ENCODE measurements around the gene DRGX. TPM values are rescaled to one million over a fixed set of nuclear protein-coding genes. Genes with fewer than 3 reads are reported as not detected.

DRGX gene
- total and polyA plus RNA-seq, 7 donors, result 0.04 TPM; not detected in 6

DNA sequence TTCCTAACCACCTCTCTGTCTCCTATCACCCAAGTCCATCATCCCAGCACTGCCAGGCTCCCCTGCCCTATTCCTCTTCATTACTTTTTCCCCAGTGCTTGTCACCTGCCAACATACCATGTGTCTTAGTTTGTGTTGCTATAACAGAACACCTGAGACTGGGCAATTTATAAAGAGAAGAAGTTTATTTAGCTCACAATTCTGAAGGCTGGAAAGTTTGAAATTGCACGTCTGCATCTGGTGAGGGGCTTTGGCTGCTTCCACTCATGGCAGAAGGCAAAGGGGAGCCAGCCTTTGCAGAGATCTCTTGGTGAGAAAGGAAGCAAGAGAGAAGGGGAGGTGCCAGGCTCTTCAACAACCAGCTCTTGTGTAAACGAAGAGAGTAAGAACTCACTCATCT, 47.3 kb downstream of the DRGX start:
- Histone ChIP-seq H3K9me3 (no peaks in the 10 kb centered on the region), H3K27ac (no peak overlapping the region), H3K4me1 (no peaks in the 10 kb centered on the region), H3K36me3 (ENCODE audit: insufficient read depth in 1 of 2, low read depth in 1 of 2) (no peaks in the 10 kb centered on the region), H3K27me3 (ENCODE audit: insufficient read depth in 3 of 3, low read length in 2 of 3) (peaks cover 0 to 4% (median 0%) of the 10 kb centered on the region in 3 donors), H3K4me3 (no peak overlapping the region)
- TF ChIP-seq, protein P1, sequence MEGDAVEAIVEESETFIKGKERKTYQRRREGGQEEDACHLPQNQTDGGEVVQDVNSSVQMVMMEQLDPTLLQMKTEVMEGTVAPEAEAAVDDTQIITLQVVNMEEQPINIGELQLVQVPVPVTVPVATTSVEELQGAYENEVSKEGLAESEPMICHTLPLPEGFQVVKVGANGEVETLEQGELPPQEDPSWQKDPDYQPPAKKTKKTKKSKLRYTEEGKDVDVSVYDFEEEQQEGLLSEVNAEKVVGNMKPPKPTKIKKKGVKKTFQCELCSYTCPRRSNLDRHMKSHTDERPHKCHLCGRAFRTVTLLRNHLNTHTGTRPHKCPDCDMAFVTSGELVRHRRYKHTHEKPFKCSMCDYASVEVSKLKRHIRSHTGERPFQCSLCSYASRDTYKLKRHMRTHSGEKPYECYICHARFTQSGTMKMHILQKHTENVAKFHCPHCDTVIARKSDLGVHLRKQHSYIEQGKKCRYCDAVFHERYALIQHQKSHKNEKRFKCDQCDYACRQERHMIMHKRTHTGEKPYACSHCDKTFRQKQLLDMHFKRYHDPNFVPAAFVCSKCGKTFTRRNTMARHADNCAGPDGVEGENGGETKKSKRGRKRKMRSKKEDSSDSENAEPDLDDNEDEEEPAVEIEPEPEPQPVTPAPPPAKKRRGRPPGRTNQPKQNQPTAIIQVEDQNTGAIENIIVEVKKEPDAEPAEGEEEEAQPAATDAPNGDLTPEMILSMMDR (IDR thresholded peaks at IDR 0.05), result no peak
- ATAC-seq (no peak), DNase-seq (no peak)
- intact Hi-C loops (cut with DNase I), result no loop called here
- 68 to 78% (median 70%) methylated on average over 2 of the region's 2 CpGs for WGBS, 3 donors

DNA sequence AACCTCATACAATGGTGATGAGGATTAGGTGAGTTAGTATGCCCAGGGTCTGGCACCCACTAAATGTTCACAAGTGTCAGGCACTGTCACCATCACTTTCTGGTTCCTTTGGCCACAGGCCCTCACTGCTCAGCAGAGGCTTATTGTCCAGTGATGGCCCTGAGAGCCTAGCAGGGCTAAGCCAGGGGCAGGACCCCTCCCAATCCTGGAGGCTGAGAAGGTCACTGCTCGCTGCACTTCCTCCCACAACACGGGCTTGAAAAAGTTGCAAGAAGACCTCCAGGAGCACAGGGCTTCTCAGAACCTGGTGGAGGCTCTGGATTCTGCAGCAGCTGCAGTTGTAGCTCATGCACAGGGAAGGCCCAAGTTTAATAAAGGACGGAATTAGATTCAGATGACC, 48.1 kb downstream of the DRGX start:
- DNase-seq (no peak), ATAC-seq (no peak)
- no peak overlapping the region for H3K4me3 ChIP-seq
- TF ChIP-seq, protein P1 (IDR thresholded peaks at IDR 0.05), result no peak
- H3K9me3 ChIP-seq, result no peaks in the 10 kb centered on the region
- H3K4me1 ChIP-seq, result no peaks in the 10 kb centered on the region
- 60 to 78% (median 74%) methylated on average over 3 of the region's 3 CpGs for WGBS, 3 donors
- peaks cover 0 to 1% (median 0%) of the 10 kb centered on the region in 3 donors for H3K27me3 ChIP-seq (ENCODE audit: insufficient read depth in 3 of 3, low read length in 2 of 3)
- no peaks in the 10 kb centered on the region for H3K36me3 ChIP-seq (ENCODE audit: insufficient read depth in 1 of 2, low read depth in 1 of 2)
- intact Hi-C loops (cut with DNase I), result no loop called here
- H3K27ac ChIP-seq, result no peak overlapping the region

DNA sequence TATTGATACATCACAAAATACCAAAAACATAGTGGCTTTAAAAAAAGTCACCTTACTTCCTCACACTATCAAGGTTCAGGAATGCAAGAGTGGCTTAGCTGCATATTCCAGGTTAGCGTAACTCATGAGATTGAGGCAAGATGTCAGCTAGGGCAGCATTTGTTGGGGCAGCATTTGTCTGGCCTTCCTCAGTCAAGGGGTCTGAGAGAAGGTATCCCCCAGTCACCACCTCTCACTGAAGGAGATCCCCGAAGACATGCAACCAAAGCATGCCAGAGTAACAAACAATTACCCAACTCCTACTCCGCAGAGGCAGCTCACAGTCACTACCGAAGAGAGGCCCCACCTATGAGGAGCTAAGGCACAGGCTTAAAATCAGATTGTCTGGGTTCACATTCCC, 48.5 kb downstream of the DRGX start:
- 91 to 93% (median 93%) methylated on average over 4 of the region's 4 CpGs for WGBS, 3 donors
- intact Hi-C loops (cut with DNase I), result no loop called here
- peaks cover 0 to 1% (median 0%) of the 10 kb centered on the region in 3 donors for H3K27me3 ChIP-seq (ENCODE audit: insufficient read depth in 3 of 3, low read length in 2 of 3)

DNA sequence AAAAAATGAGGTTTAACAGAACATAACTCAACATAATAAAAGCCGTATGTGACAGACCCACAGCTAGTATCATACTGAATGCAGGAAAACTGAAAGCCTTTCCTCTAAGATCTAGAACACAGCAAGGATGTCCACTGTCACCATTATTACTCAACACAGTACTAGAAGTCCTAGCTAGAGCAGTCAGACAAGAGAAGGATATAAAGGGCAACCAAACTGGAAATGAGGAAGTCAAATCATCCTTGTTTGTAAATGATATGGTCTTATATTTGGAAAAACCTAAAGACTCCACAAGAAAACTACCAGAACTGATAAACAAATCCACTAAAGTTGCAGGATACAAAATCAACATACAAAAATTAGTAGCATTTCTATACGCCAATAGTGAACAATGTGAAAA, 51.0 kb downstream of the DRGX start:
- 67 to 97% (median 73%) methylated on average over 2 of the region's 2 CpGs for WGBS, 3 donors
- no peaks in the 10 kb centered on the region for H3K36me3 ChIP-seq (ENCODE audit: insufficient read depth in 1 of 2, low read depth in 1 of 2)
- H3K9me3 ChIP-seq, result no peaks in the 10 kb centered on the region
- TF ChIP-seq, protein P1 (IDR thresholded peaks at IDR 0.05), result no peak
- H3K4me3 ChIP-seq, result no peak overlapping the region
- intact Hi-C loops (cut with DNase I), result no loop called here
- H3K27me3 ChIP-seq (ENCODE audit: insufficient read depth in 3 of 3, low read length in 2 of 3), result no peaks in the 10 kb centered on the region
- ATAC-seq, result no peak
- no peaks in the 10 kb centered on the region for H3K4me1 ChIP-seq
- no peak overlapping the region for H3K27ac ChIP-seq
- no peak for DNase-seq

More for the DNA sequence above, 48.5 kb downstream of the DRGX start:
- ATAC-seq, result no peak
- Histone ChIP-seq H3K4me3 (no peak overlapping the region), H3K27ac (no peak overlapping the region), H3K4me1 (no peaks in the 10 kb centered on the region), H3K9me3 (no peaks in the 10 kb centered on the region), H3K36me3 (ENCODE audit: insufficient read depth in 1 of 2, low read depth in 1 of 2) (no peaks in the 10 kb centered on the region)
- TF ChIP-seq, protein P1 (IDR thresholded peaks at IDR 0.05), result no peak
- DNase-seq, result no peak

DNA sequence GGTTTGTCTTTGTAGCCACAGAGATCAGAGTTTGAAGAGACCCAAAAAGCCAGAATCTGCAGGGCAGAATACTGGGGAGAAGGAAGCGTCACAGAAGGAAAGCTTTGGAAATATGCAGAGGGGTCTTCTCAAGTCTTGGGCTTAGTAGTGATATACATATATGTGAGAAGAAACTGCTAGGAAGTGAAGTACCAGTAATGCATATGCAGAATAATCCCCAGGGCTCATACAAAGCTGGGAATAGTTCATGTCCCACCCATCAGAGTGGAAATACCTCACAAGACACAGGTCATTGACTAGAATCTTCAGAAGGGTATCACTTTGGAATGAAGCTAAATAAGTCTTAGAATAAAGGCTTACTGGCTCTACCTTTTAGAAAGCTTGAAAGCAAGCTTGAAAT, 57.3 kb downstream of the DRGX start:
- no peaks in the 10 kb centered on the region for H3K27me3 ChIP-seq (ENCODE audit: insufficient read depth in 3 of 3, low read length in 2 of 3)
- intact Hi-C loops (cut with DNase I), result no loop called here
- ATAC-seq (no peak), DNase-seq (no peak)
- H3K36me3 ChIP-seq (ENCODE audit: insufficient read depth in 1 of 2, low read depth in 1 of 2), result no peaks in the 10 kb centered on the region
- no peak overlapping the region for H3K27ac ChIP-seq
- TF ChIP-seq, protein P1 (IDR thresholded peaks at IDR 0.05), result no peak
- no peaks in the 10 kb centered on the region for H3K4me1 ChIP-seq
- H3K9me3 ChIP-seq, result no peaks in the 10 kb centered on the region
- no peak overlapping the region for H3K4me3 ChIP-seq
- WGBS, 3 donors, result 74 to 100% (median 96%) methylated on average over 1 of the region's 1 CpG

Data from psoas muscle (tissue), 8 donors.